Measurements from ENCODE around the gene YKT6. TPM values are rescaled to one million over a fixed set of nuclear protein-coding genes. Genes with fewer than 3 reads are reported as not detected.
"Not testable (repeated sequence)": the region's sequence is repeated elsewhere in the genome, so short reads cannot be mapped to it uniquely, and the experiment has no call there.

The YKT6 gene
- total and polyA plus RNA-seq, 2 experiments from 2014 or later = 33.5 to 114 TPM

DNA sequence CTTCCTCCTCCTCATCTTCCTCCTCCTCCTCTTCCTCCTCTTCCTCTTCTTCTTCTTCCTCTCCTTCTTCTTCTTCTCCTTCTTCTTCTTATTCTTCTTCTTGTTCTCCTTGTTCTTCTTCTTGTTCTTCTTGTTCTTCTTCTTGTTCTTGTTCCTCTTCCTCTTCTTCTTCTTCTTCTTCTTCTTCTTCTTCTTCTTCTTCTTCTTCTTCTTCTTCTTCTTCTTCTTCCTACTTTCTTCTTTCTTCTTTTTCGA is 26.2 kb upstream of the YKT6 start:
- not testable (repeated sequence) for H3K36me3 Mint-ChIP-seq (ENCODE audit: low read depth); H3K4me1 ChIP-seq (ENCODE audit: insufficient read depth); H3K27ac Mint-ChIP-seq; H4K20me1 ChIP-seq (replicated peaks; ENCODE audit: insufficient read depth); H3K27ac ChIP-seq (ENCODE audit: low read depth); H3K36me3 ChIP-seq (ENCODE audit: insufficient read depth); DNase-seq (ENCODE audit: low spot score); H3K4me1 Mint-ChIP-seq; H3K27me3 Mint-ChIP-seq (ENCODE audit: insufficient read depth, low read depth, poor library complexity); H3K4me3 ChIP-seq; H3K9me3 Mint-ChIP-seq; H3F3A ChIP-seq (replicated peaks; ENCODE audit: low read depth); H3K4me2 ChIP-seq; H3K79me2 ChIP-seq (replicated peaks; ENCODE audit: insufficient read depth); H3K9me2 ChIP-seq (ENCODE audit: insufficient read depth); H2AFZ ChIP-seq; H3K27me3 ChIP-seq (ENCODE audit: insufficient read depth); H3K4me3 Mint-ChIP-seq; ATAC-seq

DNA sequence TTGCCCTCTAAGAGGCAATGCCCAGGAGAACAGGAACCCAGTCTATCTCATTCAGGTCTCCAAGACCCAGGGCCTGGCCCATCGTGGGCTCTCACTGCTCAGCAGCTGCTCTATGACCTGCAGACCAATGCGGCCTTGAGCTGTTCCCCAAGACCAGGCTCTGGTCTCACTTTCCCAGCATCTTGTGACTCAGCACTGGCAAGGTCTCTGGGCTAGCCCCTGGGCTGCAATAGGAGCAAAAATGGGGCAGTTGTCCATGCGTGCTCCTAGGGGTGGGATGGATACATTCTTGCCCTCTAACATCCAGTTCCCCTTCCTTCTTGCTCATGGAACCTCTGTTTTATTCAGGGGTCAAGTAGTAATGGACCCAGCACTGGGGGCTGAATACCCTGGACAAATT is 25.0 kb upstream of the YKT6 start:
- DNase-seq (ENCODE audit: low spot score) = no peak
- Mint-ChIP-seq H3K36me3 (ENCODE audit: low read depth) (no peaks in the 10 kb centered on the region), H3K27me3 (ENCODE audit: insufficient read depth, low read depth, poor library complexity) (peaks cover 8% of the 10 kb centered on the region), H3K9me3 (no peaks in the 10 kb centered on the region), H3K27ac (no peak overlapping the region), H3K4me1 (peaks cover 7% of the 10 kb centered on the region; the same call in 2 of the 3 replicates), H3K4me3 (no peak overlapping the region)
- no peak overlapping the region for H3K27ac ChIP-seq (ENCODE audit: low read depth)
- no peaks in the 10 kb centered on the region for H3K27me3 ChIP-seq (ENCODE audit: insufficient read depth)
- no peaks in the 10 kb centered on the region for H3K4me1 ChIP-seq (ENCODE audit: insufficient read depth)
- H4K20me1 ChIP-seq (replicated peaks; ENCODE audit: insufficient read depth) = no peaks in the 10 kb centered on the region
- no peak overlapping the region for H3K4me2 ChIP-seq
- H3K36me3 ChIP-seq (ENCODE audit: insufficient read depth) = no peaks in the 10 kb centered on the region
- no peak for ATAC-seq
- no peak overlapping the region for H3K4me3 ChIP-seq
- H3K79me2 ChIP-seq (replicated peaks; ENCODE audit: insufficient read depth) = no peaks in the 10 kb centered on the region
- no peaks in the 10 kb centered on the region for H3K9me2 ChIP-seq (ENCODE audit: insufficient read depth)
- no peaks in the 10 kb centered on the region for H3F3A ChIP-seq (replicated peaks; ENCODE audit: low read depth)
- no peak for TF ChIP-seq EZH2 (IDR thresholded peaks at IDR 0.05; ENCODE audit: low read depth, unreplicated experiment)
- TF ChIP-seq STAT1 (IDR thresholded peaks at IDR 0.05; ENCODE audit: unreplicated experiment) = no peak
- TF ChIP-seq, protein P1, sequence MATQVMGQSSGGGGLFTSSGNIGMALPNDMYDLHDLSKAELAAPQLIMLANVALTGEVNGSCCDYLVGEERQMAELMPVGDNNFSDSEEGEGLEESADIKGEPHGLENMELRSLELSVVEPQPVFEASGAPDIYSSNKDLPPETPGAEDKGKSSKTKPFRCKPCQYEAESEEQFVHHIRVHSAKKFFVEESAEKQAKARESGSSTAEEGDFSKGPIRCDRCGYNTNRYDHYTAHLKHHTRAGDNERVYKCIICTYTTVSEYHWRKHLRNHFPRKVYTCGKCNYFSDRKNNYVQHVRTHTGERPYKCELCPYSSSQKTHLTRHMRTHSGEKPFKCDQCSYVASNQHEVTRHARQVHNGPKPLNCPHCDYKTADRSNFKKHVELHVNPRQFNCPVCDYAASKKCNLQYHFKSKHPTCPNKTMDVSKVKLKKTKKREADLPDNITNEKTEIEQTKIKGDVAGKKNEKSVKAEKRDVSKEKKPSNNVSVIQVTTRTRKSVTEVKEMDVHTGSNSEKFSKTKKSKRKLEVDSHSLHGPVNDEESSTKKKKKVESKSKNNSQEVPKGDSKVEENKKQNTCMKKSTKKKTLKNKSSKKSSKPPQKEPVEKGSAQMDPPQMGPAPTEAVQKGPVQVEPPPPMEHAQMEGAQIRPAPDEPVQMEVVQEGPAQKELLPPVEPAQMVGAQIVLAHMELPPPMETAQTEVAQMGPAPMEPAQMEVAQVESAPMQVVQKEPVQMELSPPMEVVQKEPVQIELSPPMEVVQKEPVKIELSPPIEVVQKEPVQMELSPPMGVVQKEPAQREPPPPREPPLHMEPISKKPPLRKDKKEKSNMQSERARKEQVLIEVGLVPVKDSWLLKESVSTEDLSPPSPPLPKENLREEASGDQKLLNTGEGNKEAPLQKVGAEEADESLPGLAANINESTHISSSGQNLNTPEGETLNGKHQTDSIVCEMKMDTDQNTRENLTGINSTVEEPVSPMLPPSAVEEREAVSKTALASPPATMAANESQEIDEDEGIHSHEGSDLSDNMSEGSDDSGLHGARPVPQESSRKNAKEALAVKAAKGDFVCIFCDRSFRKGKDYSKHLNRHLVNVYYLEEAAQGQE (IDR thresholded peaks at IDR 0.05; ENCODE audit: unreplicated experiment) = no peak
- TF ChIP-seq, protein P2, sequence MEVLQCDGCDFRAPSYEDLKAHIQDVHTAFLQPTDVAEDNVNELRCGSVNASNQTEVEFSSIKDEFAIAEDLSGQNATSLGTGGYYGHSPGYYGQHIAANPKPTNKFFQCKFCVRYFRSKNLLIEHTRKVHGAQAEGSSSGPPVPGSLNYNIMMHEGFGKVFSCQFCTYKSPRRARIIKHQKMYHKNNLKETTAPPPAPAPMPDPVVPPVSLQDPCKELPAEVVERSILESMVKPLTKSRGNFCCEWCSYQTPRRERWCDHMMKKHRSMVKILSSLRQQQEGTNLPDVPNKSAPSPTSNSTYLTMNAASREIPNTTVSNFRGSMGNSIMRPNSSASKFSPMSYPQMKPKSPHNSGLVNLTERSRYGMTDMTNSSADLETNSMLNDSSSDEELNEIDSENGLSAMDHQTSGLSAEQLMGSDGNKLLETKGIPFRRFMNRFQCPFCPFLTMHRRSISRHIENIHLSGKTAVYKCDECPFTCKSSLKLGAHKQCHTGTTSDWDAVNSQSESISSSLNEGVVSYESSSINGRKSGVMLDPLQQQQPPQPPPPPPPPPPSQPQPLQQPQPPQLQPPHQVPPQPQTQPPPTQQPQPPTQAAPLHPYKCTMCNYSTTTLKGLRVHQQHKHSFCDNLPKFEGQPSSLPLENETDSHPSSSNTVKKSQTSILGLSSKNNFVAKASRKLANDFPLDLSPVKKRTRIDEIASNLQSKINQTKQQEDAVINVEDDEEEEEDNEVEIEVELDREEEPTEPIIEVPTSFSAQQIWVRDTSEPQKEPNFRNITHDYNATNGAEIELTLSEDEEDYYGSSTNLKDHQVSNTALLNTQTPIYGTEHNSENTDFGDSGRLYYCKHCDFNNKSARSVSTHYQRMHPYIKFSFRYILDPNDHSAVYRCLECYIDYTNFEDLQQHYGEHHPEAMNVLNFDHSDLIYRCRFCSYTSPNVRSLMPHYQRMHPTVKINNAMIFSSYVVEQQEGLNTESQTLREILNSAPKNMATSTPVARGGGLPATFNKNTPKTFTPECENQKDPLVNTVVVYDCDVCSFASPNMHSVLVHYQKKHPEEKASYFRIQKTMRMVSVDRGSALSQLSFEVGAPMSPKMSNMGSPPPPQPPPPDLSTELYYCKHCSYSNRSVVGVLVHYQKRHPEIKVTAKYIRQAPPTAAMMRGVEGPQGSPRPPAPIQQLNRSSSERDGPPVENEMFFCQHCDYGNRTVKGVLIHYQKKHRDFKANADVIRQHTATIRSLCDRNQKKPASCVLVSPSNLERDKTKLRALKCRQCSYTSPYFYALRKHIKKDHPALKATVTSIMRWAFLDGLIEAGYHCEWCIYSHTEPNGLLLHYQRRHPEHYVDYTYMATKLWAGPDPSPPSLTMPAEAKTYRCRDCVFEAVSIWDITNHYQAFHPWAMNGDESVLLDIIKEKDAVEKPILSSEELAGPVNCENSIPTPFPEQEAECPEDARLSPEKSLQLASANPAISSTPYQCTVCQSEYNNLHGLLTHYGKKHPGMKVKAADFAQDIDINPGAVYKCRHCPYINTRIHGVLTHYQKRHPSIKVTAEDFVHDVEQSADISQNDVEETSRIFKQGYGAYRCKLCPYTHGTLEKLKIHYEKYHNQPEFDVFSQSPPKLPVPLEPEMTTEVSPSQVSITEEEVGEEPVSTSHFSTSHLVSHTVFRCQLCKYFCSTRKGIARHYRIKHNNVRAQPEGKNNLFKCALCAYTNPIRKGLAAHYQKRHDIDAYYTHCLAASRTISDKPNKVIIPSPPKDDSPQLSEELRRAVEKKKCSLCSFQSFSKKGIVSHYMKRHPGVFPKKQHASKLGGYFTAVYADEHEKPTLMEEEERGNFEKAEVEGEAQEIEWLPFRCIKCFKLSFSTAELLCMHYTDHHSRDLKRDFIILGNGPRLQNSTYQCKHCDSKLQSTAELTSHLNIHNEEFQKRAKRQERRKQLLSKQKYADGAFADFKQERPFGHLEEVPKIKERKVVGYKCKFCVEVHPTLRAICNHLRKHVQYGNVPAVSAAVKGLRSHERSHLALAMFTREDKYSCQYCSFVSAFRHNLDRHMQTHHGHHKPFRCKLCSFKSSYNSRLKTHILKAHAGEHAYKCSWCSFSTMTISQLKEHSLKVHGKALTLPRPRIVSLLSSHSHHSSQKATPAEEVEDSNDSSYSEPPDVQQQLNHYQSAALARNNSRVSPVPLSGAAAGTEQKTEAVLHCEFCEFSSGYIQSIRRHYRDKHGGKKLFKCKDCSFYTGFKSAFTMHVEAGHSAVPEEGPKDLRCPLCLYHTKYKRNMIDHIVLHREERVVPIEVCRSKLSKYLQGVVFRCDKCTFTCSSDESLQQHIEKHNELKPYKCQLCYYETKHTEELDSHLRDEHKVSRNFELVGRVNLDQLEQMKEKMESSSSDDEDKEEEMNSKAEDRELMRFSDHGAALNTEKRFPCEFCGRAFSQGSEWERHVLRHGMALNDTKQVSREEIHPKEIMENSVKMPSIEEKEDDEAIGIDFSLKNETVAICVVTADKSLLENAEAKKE (CRISPR knock-in tag; IDR thresholded peaks at IDR 0.05) = no peak
- no peak for TF ChIP-seq JUNB (IDR thresholded peaks at IDR 0.05; ENCODE audit: unreplicated experiment)
- no peak for TF ChIP-seq NANOG (IDR thresholded peaks at IDR 0.05; ENCODE audit: borderline replicate concordance)
- TF ChIP-seq, protein P3, sequence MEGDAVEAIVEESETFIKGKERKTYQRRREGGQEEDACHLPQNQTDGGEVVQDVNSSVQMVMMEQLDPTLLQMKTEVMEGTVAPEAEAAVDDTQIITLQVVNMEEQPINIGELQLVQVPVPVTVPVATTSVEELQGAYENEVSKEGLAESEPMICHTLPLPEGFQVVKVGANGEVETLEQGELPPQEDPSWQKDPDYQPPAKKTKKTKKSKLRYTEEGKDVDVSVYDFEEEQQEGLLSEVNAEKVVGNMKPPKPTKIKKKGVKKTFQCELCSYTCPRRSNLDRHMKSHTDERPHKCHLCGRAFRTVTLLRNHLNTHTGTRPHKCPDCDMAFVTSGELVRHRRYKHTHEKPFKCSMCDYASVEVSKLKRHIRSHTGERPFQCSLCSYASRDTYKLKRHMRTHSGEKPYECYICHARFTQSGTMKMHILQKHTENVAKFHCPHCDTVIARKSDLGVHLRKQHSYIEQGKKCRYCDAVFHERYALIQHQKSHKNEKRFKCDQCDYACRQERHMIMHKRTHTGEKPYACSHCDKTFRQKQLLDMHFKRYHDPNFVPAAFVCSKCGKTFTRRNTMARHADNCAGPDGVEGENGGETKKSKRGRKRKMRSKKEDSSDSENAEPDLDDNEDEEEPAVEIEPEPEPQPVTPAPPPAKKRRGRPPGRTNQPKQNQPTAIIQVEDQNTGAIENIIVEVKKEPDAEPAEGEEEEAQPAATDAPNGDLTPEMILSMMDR (conservative IDR thresholded peaks at IDR 0.05; ENCODE audit: low read depth in 2 of 2) = no peak
- no peak overlapping the region for H2AFZ ChIP-seq
